NCI-H2196 (cell line): ENCODE results near the gene FBXW2.
"Not testable (repeated sequence)": the region's sequence is repeated elsewhere in the genome, so short reads cannot be mapped to it uniquely, and the experiment has no call there.

Experiments used
- DNase-seq: peaks from one replicate; lab custom pipeline; 2025; ENCODE audit not compliant: unreplicated experiment; lab: John Stamatoyannopoulos, UW

FBXW2 gene

GRCh38 chr9:120792898-120793765, at the start of gene FBXW2:
FBXW2 (minus strand) TSS chr9:120793416; CDS start chr9:120788258, 5,158 bp downstream.
- peak; percentile 92 for DNase-seq

- DNase-seq = no peak
Observed at GRCh38 chr9:120841930-120842684, 48.9 kb upstream of the FBXW2 start.

GRCh38 chr9:120839146-120839545, 45.9 kb upstream of the FBXW2 start:
- no peak for DNase-seq

GRCh38 chr9:120837921-120838320, 44.7 kb upstream of the FBXW2 start:
- DNase-seq = no peak

- no peak for DNase-seq
Observed at GRCh38 chr9:120833325-120833724, 40.1 kb upstream of the FBXW2 start.

- no peak for DNase-seq
Observed at GRCh38 chr9:120832807-120833206, 39.6 kb upstream of the FBXW2 start.

GRCh38 chr9:120830865-120831264, 37.6 kb upstream of the FBXW2 start:
- no peak for DNase-seq

- DNase-seq = no peak
Observed at GRCh38 chr9:120830151-120830550, 36.9 kb upstream of the FBXW2 start.

GRCh38 chr9:120829650-120830049, 36.4 kb upstream of the FBXW2 start:
- no peak for DNase-seq

GRCh38 chr9:120820095-120820494, 26.9 kb upstream of the FBXW2 start:
- DNase-seq = no peak

- no peak for DNase-seq
Observed at GRCh38 chr9:120818595-120818994, 25.4 kb upstream of the FBXW2 start.

- DNase-seq = no peak
Observed at GRCh38 chr9:120815075-120815474, 21.9 kb upstream of the FBXW2 start.

GRCh38 chr9:120808931-120809330, 15.7 kb upstream of the FBXW2 start:
- no peak for DNase-seq

GRCh38 chr9:120807607-120808379, 14.6 kb upstream of the FBXW2 start:
- DNase-seq = no peak

- DNase-seq = not testable (repeated sequence)
Observed at GRCh38 chr9:120804784-120805363, 11.7 kb upstream of the FBXW2 start.

- DNase-seq = no peak
Observed at GRCh38 chr9:120801441-120801840, 8.2 kb upstream of the FBXW2 start.

- no peak for DNase-seq
Observed at GRCh38 chr9:120791161-120791560, 2.1 kb downstream of the FBXW2 start.

GRCh38 chr9:120787933-120788332, 5.3 kb downstream of the FBXW2 start:
- no peak for DNase-seq

- DNase-seq = no peak
Observed at GRCh38 chr9:120783602-120784047, 9.6 kb downstream of the FBXW2 start.

- DNase-seq = no peak
Observed at GRCh38 chr9:120781236-120781635, 12.0 kb downstream of the FBXW2 start.

- no peak for DNase-seq
Observed at GRCh38 chr9:120780367-120780766, 12.8 kb downstream of the FBXW2 start.
